ENCODE measurements around the gene PPP1R36.
"Not testable (repeated sequence)": the region's sequence is repeated elsewhere in the genome, so short reads cannot be mapped to it uniquely, and the experiment has no call there.

The PPP1R36 gene

GRCh38 chr14:64518229-64518628, 31.5 kb upstream of the PPP1R36 start:
- no peak for DNase-seq (ENCODE audit: low read depth)

GRCh38 chr14:64520699-64521098, 29.1 kb upstream of the PPP1R36 start:
- DNase-seq (ENCODE audit: low read depth) = no peak

- no peak for DNase-seq (ENCODE audit: low read depth)
These were observed 27.0 kb upstream of the PPP1R36 start for GRCh38 chr14:64522591-64523355.

GRCh38 chr14:64525354-64525753, 24.4 kb upstream of the PPP1R36 start:
- DNase-seq (ENCODE audit: low read depth) = no peak

- DNase-seq (ENCODE audit: low read depth) = no peak
These were observed 18.2 kb upstream of the PPP1R36 start for GRCh38 chr14:64531567-64531966.

- no peak for DNase-seq (ENCODE audit: low read depth)
These were observed 13.1 kb upstream of the PPP1R36 start for GRCh38 chr14:64536488-64537245.

- DNase-seq (ENCODE audit: low read depth) = peak; percentile 92
These were observed 9.3 kb upstream of the PPP1R36 start, which contains the start of gene HSPA2 for GRCh38 chr14:64540208-64541202. HSPA2 (plus strand) TSS chr14:64540741; CDS start chr14:64540850, 109 bp downstream.

GRCh38 chr14:64541261-64541971, 8.3 kb upstream of the PPP1R36 start:
- no peak for DNase-seq (ENCODE audit: low read depth)

GRCh38 chr14:64541972-64542835, 7.6 kb upstream of the PPP1R36 start:
- no peak for DNase-seq (ENCODE audit: low read depth)

- no peak for DNase-seq (ENCODE audit: low read depth)
These were observed 6.9 kb upstream of the PPP1R36 start for GRCh38 chr14:64542836-64543201.

GRCh38 chr14:64544607-64545312, 5.0 kb upstream of the PPP1R36 start:
- no peak for DNase-seq (ENCODE audit: low read depth)

GRCh38 chr14:64549016-64549415, 745 bp upstream of the PPP1R36 start:
- DNase-seq (ENCODE audit: low read depth) = no peak

- DNase-seq (ENCODE audit: low read depth) = no peak
These were observed 1.0 kb downstream of the PPP1R36 start for GRCh38 chr14:64550621-64551333.

- DNase-seq (ENCODE audit: low read depth) = no peak
These were observed 4.8 kb downstream of the PPP1R36 start for GRCh38 chr14:64554556-64554955.

- DNase-seq (ENCODE audit: low read depth) = no peak
These were observed 6.8 kb downstream of the PPP1R36 start for GRCh38 chr14:64556526-64556925.

GRCh38 chr14:64558216-64558615, 8.5 kb downstream of the PPP1R36 start:
- DNase-seq (ENCODE audit: low read depth) = not testable (repeated sequence)

- no peak for DNase-seq (ENCODE audit: low read depth)
These were observed 11.9 kb downstream of the PPP1R36 start for GRCh38 chr14:64561631-64562030.

- no peak for DNase-seq (ENCODE audit: low read depth)
These were observed 12.7 kb downstream of the PPP1R36 start for GRCh38 chr14:64562436-64562835.

- DNase-seq (ENCODE audit: low read depth) = no peak
These were observed 13.9 kb downstream of the PPP1R36 start for GRCh38 chr14:64563696-64564095.

Measured in activated gamma-delta T cell treated with anti-CD3 and anti-CD28 coated beads, Interleukin-2, amount 50 U/mL, for 16 hours (primary cell).